GM23248 (cell line): Measurements from ENCODE around the gene WWOX.
"Not testable (repeated sequence)": the region's sequence is repeated elsewhere in the genome, so short reads cannot be mapped to it uniquely, and the experiment has no call there.

ENCODE experiments used
- EZH2 ChIP-seq: fragments of 200-600 bp; sonication (generic); IDR thresholded peaks from 2 replicates; pipeline ENCODE4 v1.6.1; 2018; ENCODE audit warnings: antibody characterized with exemption, mild to moderate bottlenecking; ENCODE audit not compliant: insufficient read depth, poor library complexity, severe bottlenecking
- EZH2phosphoT487 ChIP-seq: fragments of 200-600 bp; sonication (generic); IDR thresholded peaks from 2 replicates; pipeline ENCODE4 v1.6.1; 2018; ENCODE audit warnings: antibody characterized with exemption, moderate library complexity, mild to moderate bottlenecking, low read depth; ENCODE audit not compliant: insufficient read depth

DNA sequence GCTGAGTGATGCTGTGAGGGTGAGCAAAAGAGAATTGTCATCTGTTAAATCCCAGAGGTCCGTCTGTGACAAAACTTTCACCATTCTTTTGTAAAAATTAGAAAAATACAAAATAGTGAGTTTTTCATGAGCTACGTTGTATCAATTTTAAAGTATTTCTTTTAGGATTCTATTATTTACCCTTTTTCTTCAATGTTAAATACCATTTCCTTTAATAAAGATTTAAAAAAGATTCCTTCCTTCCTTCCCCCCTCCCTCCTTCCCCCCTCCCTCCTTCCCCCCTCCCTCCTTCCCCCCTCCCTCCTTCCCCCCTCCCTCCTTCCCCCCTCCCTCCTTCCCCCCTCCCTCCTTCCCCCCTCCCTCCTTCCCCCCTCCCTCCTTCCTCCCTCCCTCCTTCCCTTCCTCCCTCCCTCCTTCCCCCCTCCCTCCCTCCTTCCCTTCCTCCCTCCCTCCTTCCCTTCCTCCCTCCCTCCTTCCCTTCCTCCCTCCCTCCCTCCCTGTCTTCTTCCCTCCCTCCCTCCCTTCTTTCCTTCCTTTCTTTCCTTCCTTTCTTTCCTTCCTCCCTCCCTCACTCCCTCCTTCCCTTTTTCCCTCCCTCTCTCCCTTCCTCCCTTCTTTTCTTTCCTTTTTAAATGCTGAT is 505.1 kb downstream of the WWOX start:
- TF ChIP-seq EZH2phosphoT487, EZH2: not testable (repeated sequence)
